GF-D8 (cell line): ENCODE data around the gene UBE2G2.

ENCODE experiments used
- DNase-seq: peaks from one replicate; lab custom pipeline; 2025; lab: John Stamatoyannopoulos, UW

Gene UBE2G2

GRCh38 chr21:44815225-44815624, 13.6 kb upstream of the UBE2G2 start:
- DNase-seq, result no peak

- no peak for DNase-seq
Observed at GRCh38 chr21:44814498-44815023, 12.9 kb upstream of the UBE2G2 start.

GRCh38 chr21:44813727-44814126, 12.1 kb upstream of the UBE2G2 start:
- DNase-seq, result no peak

GRCh38 chr21:44813149-44813548, 11.5 kb upstream of the UBE2G2 start:
- DNase-seq, result no peak

GRCh38 chr21:44812640-44813039, 11.0 kb upstream of the UBE2G2 start:
- no peak for DNase-seq

GRCh38 chr21:44810779-44811178, 9.2 kb upstream of the UBE2G2 start:
- no peak for DNase-seq

- no peak for DNase-seq
Observed at GRCh38 chr21:44805859-44806258, 4.2 kb upstream of the UBE2G2 start.

- no peak for DNase-seq
Observed at GRCh38 chr21:44805226-44805625, 3.6 kb upstream of the UBE2G2 start.

- no peak for DNase-seq
Observed at GRCh38 chr21:44804762-44805161, 3.1 kb upstream of the UBE2G2 start.

- DNase-seq, result no peak
Observed at GRCh38 chr21:44803651-44804050, 2.0 kb upstream of the UBE2G2 start.

- no peak for DNase-seq
Observed at GRCh38 chr21:44802396-44803153, 955 bp upstream of the UBE2G2 start.

- no peak for DNase-seq
Observed at GRCh38 chr21:44800971-44801467, 601 bp downstream of the UBE2G2 start.

- no peak for DNase-seq
Observed at GRCh38 chr21:44800103-44800502, 1.5 kb downstream of the UBE2G2 start.

- DNase-seq, result no peak
Observed at GRCh38 chr21:44799646-44800045, 2.0 kb downstream of the UBE2G2 start.

GRCh38 chr21:44797775-44798174, 3.8 kb downstream of the UBE2G2 start:
- DNase-seq, result no peak

- no peak for DNase-seq
Observed at GRCh38 chr21:44795342-44795741, 6.3 kb downstream of the UBE2G2 start.

- DNase-seq, result no peak
Observed at GRCh38 chr21:44793592-44794374, 7.8 kb downstream of the UBE2G2 start.

- peak; percentile 21 for DNase-seq
Observed at GRCh38 chr21:44792702-44793591, 8.7 kb downstream of the UBE2G2 start.

GRCh38 chr21:44791993-44792392, 9.6 kb downstream of the UBE2G2 start:
- DNase-seq, result no peak

GRCh38 chr21:44791246-44791645, 10.4 kb downstream of the UBE2G2 start:
- no peak for DNase-seq

GRCh38 chr21:44790368-44790767, 11.3 kb downstream of the UBE2G2 start:
- no peak for DNase-seq

GRCh38 chr21:44789880-44790279, 11.7 kb downstream of the UBE2G2 start:
- DNase-seq, result no peak
